Activated CD4-positive, CD25-positive, alpha-beta regulatory T cell treated with anti-CD3 and anti-CD28 coated beads, Interleukin-2, amount 50 U/mL, for 72 hours (primary cell): Measurements from ENCODE around the gene PPP3R1.

Experiments used
- DNase-seq: peaks from one replicate; pipeline ENCODE4 v3.0.0; 2021

PPP3R1 gene

GRCh38 chr2:68135448-68136320 lies 116.6 kb downstream of the PPP3R1 start:
- DNase-seq: no peak

DNA sequence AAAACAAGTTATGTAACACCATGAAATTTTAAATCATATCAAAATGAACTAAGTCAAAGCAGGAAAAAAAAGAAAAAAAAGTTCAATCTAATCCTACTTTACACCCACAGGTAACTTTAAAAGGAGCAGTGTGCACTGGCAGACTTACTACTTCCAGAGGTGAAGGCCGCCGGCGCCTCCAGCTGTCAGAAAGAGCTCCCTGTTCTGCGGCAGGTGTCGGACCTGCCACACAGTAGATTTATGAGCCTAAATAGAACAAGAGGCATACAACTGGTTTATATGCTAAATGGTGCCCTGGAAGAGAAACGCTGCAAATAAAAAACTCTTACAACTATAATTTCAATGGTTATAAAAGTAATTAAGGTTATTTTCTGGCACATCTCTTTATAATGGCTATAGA lies 117.8 kb downstream of the PPP3R1 start:
- no peak for DNase-seq

DNA sequence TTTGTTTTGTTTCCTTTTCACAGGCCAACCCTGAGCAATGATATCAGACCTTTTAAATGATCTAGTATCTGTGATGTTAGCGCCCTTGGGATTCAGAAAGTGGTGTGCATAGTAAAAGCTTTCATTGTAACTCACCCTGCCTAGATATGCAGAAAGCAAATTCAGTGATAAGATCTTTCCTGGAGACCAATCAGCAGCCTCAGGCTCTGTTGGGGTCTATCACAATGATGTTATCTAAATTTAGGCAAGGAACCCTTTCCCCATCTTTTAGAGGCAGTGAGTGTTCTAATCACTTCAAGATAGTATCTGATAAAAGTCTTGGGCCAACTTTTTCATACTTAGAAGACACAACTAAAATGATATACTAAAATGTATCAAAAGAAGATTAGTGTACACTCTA lies 118.2 kb downstream of the PPP3R1 start:
- DNase-seq: no peak
